Stomach (tissue), 4 donors: ENCODE measurements around the gene SENP2.
"Not testable (repeated sequence)": the region's sequence is repeated elsewhere in the genome, so short reads cannot be mapped to it uniquely, and the experiment has no call there.

Experiments used
- EP300 ChIP-seq: sonication (generic); formaldehyde crosslinking; IDR thresholded peaks from one replicate; pipeline ENCODE4 v1.6.1; 2017; ENCODE audit warnings: antibody characterized with exemption
- POLR2A ChIP-seq, 4 donors: fragments of 450-650 bp; IDR thresholded peaks; one replicate each; pipeline ENCODE4 v1.6.1; 2016; ENCODE audit warnings: antibody characterized with exemption in 4 of 4, control low read depth in 2 of 4, mild to moderate bottlenecking in 1 of 4, moderate library complexity in 1 of 4
- POLR2AphosphoS5 ChIP-seq, 3 donors: sonication (generic); formaldehyde crosslinking; IDR thresholded peaks; one replicate each; pipeline ENCODE4 v1.6.1; 2016; ENCODE audit warnings: antibody characterized with exemption in 3 of 3
- TF ChIP-seq, protein P1 (sequence below), 7 experiments: fragments of 450-650 bp in 4 of 7; fragments of 200-600 bp in 3 of 7; sonication (generic) in 3 of 7; IDR thresholded peaks; one replicate each; pipeline ENCODE4 v1.5.1; 2016 to 2019; ENCODE audit warnings: antibody characterized with exemption in 7 of 7, control low read depth in 2 of 7, mild to moderate bottlenecking in 1 of 7

GRCh38 chr3:185645191-185645590, 59.1 kb downstream of the SENP2 start:
- TF ChIP-seq POLR2A (IDR thresholded peaks at IDR 0.05); EP300; POLR2AphosphoS5 (IDR thresholded peaks at IDR 0.05): not testable (repeated sequence)
- TF ChIP-seq, protein P1, sequence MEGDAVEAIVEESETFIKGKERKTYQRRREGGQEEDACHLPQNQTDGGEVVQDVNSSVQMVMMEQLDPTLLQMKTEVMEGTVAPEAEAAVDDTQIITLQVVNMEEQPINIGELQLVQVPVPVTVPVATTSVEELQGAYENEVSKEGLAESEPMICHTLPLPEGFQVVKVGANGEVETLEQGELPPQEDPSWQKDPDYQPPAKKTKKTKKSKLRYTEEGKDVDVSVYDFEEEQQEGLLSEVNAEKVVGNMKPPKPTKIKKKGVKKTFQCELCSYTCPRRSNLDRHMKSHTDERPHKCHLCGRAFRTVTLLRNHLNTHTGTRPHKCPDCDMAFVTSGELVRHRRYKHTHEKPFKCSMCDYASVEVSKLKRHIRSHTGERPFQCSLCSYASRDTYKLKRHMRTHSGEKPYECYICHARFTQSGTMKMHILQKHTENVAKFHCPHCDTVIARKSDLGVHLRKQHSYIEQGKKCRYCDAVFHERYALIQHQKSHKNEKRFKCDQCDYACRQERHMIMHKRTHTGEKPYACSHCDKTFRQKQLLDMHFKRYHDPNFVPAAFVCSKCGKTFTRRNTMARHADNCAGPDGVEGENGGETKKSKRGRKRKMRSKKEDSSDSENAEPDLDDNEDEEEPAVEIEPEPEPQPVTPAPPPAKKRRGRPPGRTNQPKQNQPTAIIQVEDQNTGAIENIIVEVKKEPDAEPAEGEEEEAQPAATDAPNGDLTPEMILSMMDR (IDR thresholded peaks at IDR 0.05), result not testable (repeated sequence)
